Hepatocyte (in vitro differentiated cells): Measurements from ENCODE around the gene OR10J4. TPM values are rescaled to one million over a fixed set of nuclear protein-coding genes. Genes with fewer than 3 reads are reported as not detected.
"Not testable (repeated sequence)": the region's sequence is repeated elsewhere in the genome, so short reads cannot be mapped to it uniquely, and the experiment has no call there.

Source experiments
- DNase-seq: peaks from one replicate; pipeline ENCODE4 v3.0.0-alpha.2; 2016; ENCODE audit warnings: low spot score
- H2AFZ ChIP-seq: fragments of 200-600 bp; sonication (generic); 2 replicates; pipeline ENCODE4 v1.6.0; 2016; ENCODE audit warnings: antibody characterized with exemption, mild to moderate bottlenecking
- H3K27ac ChIP-seq: fragments of 200-600 bp; sonication (generic); 2 replicates; pipeline ENCODE4 v1.5.1; 2016; ENCODE audit warnings: mild to moderate bottlenecking
- H3K27me3 ChIP-seq: fragments of 200-600 bp; sonication (generic); 2 replicates; pipeline ENCODE4 v1.6.1; 2016
- H3K36me3 ChIP-seq: fragments of 200-600 bp; sonication (generic); replicated peaks from 2 replicates; pipeline ENCODE4 v1.5.1; 2016; ENCODE audit warnings: low read depth; ENCODE audit not compliant: insufficient read depth
- H3K4me1 ChIP-seq: fragments of 200-600 bp; sonication (generic); 2 replicates; pipeline ENCODE4 v1.5.1; 2016; ENCODE audit warnings: mild to moderate bottlenecking, moderate library complexity; ENCODE audit not compliant: insufficient read depth
- H3K4me2 ChIP-seq: fragments of 200-600 bp; sonication (generic); 2 replicates; pipeline ENCODE4 v1.6.0; 2016
- H3K4me3 ChIP-seq: fragments of 200-600 bp; sonication (generic); 2 replicates; pipeline ENCODE4 v1.5.1; 2016; ENCODE audit warnings: mild to moderate bottlenecking
- H3K79me2 ChIP-seq: fragments of 200-600 bp; sonication (generic); 2 replicates; pipeline ENCODE4 v1.6.0; 2017; ENCODE audit warnings: mild to moderate bottlenecking
- H3K9me2 ChIP-seq: fragments of 200-600 bp; sonication (generic); replicated peaks from 2 replicates; pipeline ENCODE4 v1.6.0; 2017; ENCODE audit warnings: mild to moderate bottlenecking; ENCODE audit not compliant: insufficient read depth
- H3K9me3 ChIP-seq: fragments of 200-600 bp; sonication (generic); 2 replicates; pipeline ENCODE4 v1.5.1; 2016; ENCODE audit warnings: low read depth, mild to moderate bottlenecking
- H4K20me1 ChIP-seq: fragments of 200-600 bp; sonication (generic); 2 replicates; pipeline ENCODE4 v1.6.0; 2016; ENCODE audit warnings: mild to moderate bottlenecking; ENCODE audit not compliant: insufficient read depth, poor library complexity, severe bottlenecking
- CTCF ChIP-seq: fragments of 200-600 bp; sonication (generic); IDR thresholded peaks from 2 replicates; pipeline ENCODE4 v1.5.1; 2016; ENCODE audit warnings: antibody characterized with exemption, mild to moderate bottlenecking; ENCODE audit not compliant: poor library complexity
- EZH2 ChIP-seq: fragments of 200-600 bp; sonication (generic); IDR thresholded peaks from 2 replicates; pipeline ENCODE4 v1.6.1; 2016; ENCODE audit warnings: antibody characterized with exemption, mild to moderate bottlenecking, borderline replicate concordance
- EZH2phosphoT487 ChIP-seq: fragments of 200-600 bp; sonication (generic); IDR thresholded peaks from one replicate; pipeline ENCODE4 v1.6.1; 2018; ENCODE audit warnings: antibody characterized with exemption, mild to moderate bottlenecking, low read depth, moderate library complexity; ENCODE audit not compliant: unreplicated experiment, severe bottlenecking
- WGBS: methylation state at CpG from one replicate; pipeline ENCODE4 v1.1.6; 2016; ENCODE audit warnings: low lambda C conversion rate; ENCODE audit errors: missing lambda C conversion rate; 5-methylcytosine and 5-hydroxymethylcytosine counted together
- polyA plus RNA-seq: library from polyadenylated mRNA; unstranded; fragments of >200 nt; fragmentation: Nextera tagmentation; extraction: Ambion mirVana; gene quantifications from 2 replicates; pipeline ENCODE4 v1.2.1, GENCODE V29; 2016
- total RNA-seq: library from RNA; depleted of rRNA; stranded (reverse); fragments of >200 nt; gene quantifications from 2 replicates; pipeline ENCODE4 v1.2.3, GENCODE V29; 2014

OR10J4 gene
- total and polyA plus RNA-seq, 2 experiments from 2014 or later, result not detected

GRCh38 chr1:159443066-159443750 is 11.2 kb downstream of the OR10J4 start:
- Histone ChIP-seq H3K9me3 (no peaks in the 10 kb centered on the region), H3K27ac (no peak overlapping the region), H2AFZ (no peak overlapping the region), H3K27me3 (no peaks in the 10 kb centered on the region), H3K4me1 (no peaks in the 10 kb centered on the region), H3K4me3 (no peak overlapping the region), H3K36me3 (no peaks in the 10 kb centered on the region), H3K79me2 (no peaks in the 10 kb centered on the region), H3K9me2 (no peaks in the 10 kb centered on the region), H3K4me2 (no peak overlapping the region), H4K20me1 (no peaks in the 10 kb centered on the region)
- TF ChIP-seq CTCF (no peak), EZH2phosphoT487 (no peak), EZH2 (no peak)
- 32% methylated on average over 4 of the region's 4 CpGs for WGBS
- DNase-seq, result no peak

GRCh38 chr1:159444511-159444910 is 12.5 kb downstream of the OR10J4 start:
- Histone ChIP-seq H3K36me3 (no peaks in the 10 kb centered on the region), H3K79me2 (no peaks in the 10 kb centered on the region), H3K4me1 (no peaks in the 10 kb centered on the region), H3K4me3 (no peak overlapping the region), H3K27me3 (no peaks in the 10 kb centered on the region), H3K27ac (no peak overlapping the region), H3K4me2 (no peak overlapping the region), H4K20me1 (no peaks in the 10 kb centered on the region), H3K9me3 (no peaks in the 10 kb centered on the region), H2AFZ (no peak overlapping the region), H3K9me2 (no peaks in the 10 kb centered on the region)
- TF ChIP-seq EZH2 (no peak), CTCF (no peak), EZH2phosphoT487 (no peak)
- DNase-seq, result no peak

- no peaks in the 10 kb centered on the region for H3K9me3 ChIP-seq
- no peak overlapping the region for H2AFZ ChIP-seq
- no peak overlapping the region for H3K4me3 ChIP-seq
- H3K36me3 ChIP-seq, result no peaks in the 10 kb centered on the region
- 55% methylated on average over 1 of the region's 1 CpG for WGBS
- no peak overlapping the region for H3K4me2 ChIP-seq
- TF ChIP-seq EZH2phosphoT487 (no peak), EZH2 (no peak), CTCF (no peak)
- H3K27me3 ChIP-seq, result no peaks in the 10 kb centered on the region
- H3K4me1 ChIP-seq, result no peaks in the 10 kb centered on the region
- H4K20me1 ChIP-seq, result no peaks in the 10 kb centered on the region
- no peak overlapping the region for H3K27ac ChIP-seq
- H3K79me2 ChIP-seq, result no peaks in the 10 kb centered on the region
- H3K9me2 ChIP-seq, result no peaks in the 10 kb centered on the region
- DNase-seq, result no peak
Observed at GRCh38 chr1:159448181-159448580, 16.2 kb downstream of the OR10J4 start.

- not testable (repeated sequence) for H3K4me1 ChIP-seq, H4K20me1 ChIP-seq, H3K4me3 ChIP-seq, H3K27ac ChIP-seq, H3K9me2 ChIP-seq, H3K27me3 ChIP-seq, H3K79me2 ChIP-seq, H3K4me2 ChIP-seq, DNase-seq, H3K9me3 ChIP-seq, H2AFZ ChIP-seq, H3K36me3 ChIP-seq
- 84% methylated on average over 5 of the region's 23 CpGs for WGBS
Observed at GRCh38 chr1:159449605-159450004, 17.6 kb downstream of the OR10J4 start.
